ENCODE results near the gene DNAH9. TPM values are rescaled to one million over a fixed set of nuclear protein-coding genes. Genes with fewer than 3 reads are reported as not detected.

The DNAH9 gene
- total and polyA plus RNA-seq, 2 of the 8 experiments (the other 6 are each of a cell fraction or from before 2014, with no cell fraction given) = 0.21 to 0.86 TPM

DNA sequence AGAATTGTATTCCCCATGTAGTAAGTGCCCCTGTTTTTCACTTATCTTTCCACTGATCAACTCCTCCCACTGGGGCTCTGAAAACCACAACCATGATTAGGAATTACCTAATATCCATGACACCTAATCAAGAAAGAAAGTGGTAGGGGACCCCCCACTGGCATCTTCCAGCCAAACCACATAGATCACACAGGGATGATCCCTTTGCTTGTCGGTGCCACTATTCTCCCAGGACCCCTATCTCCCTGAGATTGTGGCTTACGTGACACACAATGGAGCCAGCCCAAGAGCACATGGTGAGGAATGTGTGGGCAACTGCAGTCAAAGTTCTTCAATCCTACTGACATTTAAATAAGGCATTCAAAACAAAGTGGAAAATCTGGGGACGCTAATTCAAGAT lies 17.6 kb upstream of the DNAH9 start:
- Histone ChIP-seq H2BK12ac (ENCODE audit: low read depth, low read length) (no peak overlapping the region), H4K5ac (ENCODE audit: insufficient read length, low read depth, low read length) (no peak overlapping the region), H3K23me2 (ENCODE audit: low read depth, low read length) (no peaks in the 10 kb centered on the region), H2AFZ (ENCODE audit: low read length) (no peak overlapping the region), H2BK5ac (ENCODE audit: low read depth, low read length) (no peak overlapping the region), H3K9ac (replicated peaks in 1 of 4; ENCODE audit: extremely low read depth in 1 of 4, low read depth in 3 of 4, low read length in 3 of 4) (no peak overlapping the region), H2BK20ac (ENCODE audit: low read length) (no peak overlapping the region), H3K4me1 (replicated peaks in 1 of 4; ENCODE audit: control insufficient read depth in 3 of 4, insufficient read depth in 4 of 4, low read length in 3 of 4) (no peaks in the 10 kb centered on the region), H3K79me1 (ENCODE audit: low read depth, low read length) (no peaks in the 10 kb centered on the region), H2BK120ac (replicated peaks; ENCODE audit: low read depth, low read length) (no peak overlapping the region), H4K8ac (ENCODE audit: extremely low read depth, insufficient read depth, low read length) (no peak overlapping the region), H3K27ac (ENCODE audit: low read depth, low read length) (no peak overlapping the region), H3K27me3 (replicated peaks in 1 of 4; ENCODE audit: control insufficient read depth in 3 of 4, extremely low read depth in 1 of 4, insufficient read depth in 3 of 4, low read length in 3 of 4) (no peaks in the 10 kb centered on the region), H3K79me2 (ENCODE audit: control insufficient read depth in 1 of 2, insufficient read depth in 2 of 2, low read length in 2 of 2) (no peaks in the 10 kb centered on the region), H4K20me1 (replicated peaks in 1 of 2; ENCODE audit: control insufficient read depth in 1 of 2, insufficient read depth in 2 of 2, low read length in 2 of 2) (no peaks in the 10 kb centered on the region), H3K9me3 (ENCODE audit: insufficient read depth in 2 of 2, low read depth in 1 of 2, low read length in 1 of 2) (no peaks in the 10 kb centered on the region), H3K56ac (replicated peaks; ENCODE audit: insufficient read length, low read depth, low read length) (no peak overlapping the region), H3K23ac (ENCODE audit: insufficient read length) (no peak overlapping the region), H3K4me3 (ENCODE audit: extremely low read depth in 1 of 4, insufficient read depth in 2 of 4, low read depth in 3 of 4, low read length in 4 of 4) (no peak overlapping the region), H3K4ac (replicated peaks; ENCODE audit: insufficient read length, low read depth, low read length) (no peak overlapping the region), H3K4me2 (ENCODE audit: insufficient read depth in 1 of 2, low read depth in 2 of 2, low read length in 2 of 2) (no peak overlapping the region), H2AK5ac (ENCODE audit: low read depth, low read length) (no peak overlapping the region), H3K36me3 (ENCODE audit: control insufficient read depth in 2 of 4, insufficient read depth in 4 of 4, low read length in 3 of 4) (no peaks in the 10 kb centered on the region), H3K14ac (ENCODE audit: insufficient read length) (no peak overlapping the region), H2BK15ac (ENCODE audit: low read length) (no peak overlapping the region), H3K18ac (ENCODE audit: extremely low read depth, low read length) (no peak overlapping the region), H4K91ac (replicated peaks; ENCODE audit: insufficient read length, low read length) (no peak overlapping the region)
- no peak for FAIRE-seq
- 90% methylated on average over 3 of the region's 3 CpGs; no CpG with 5 or more reads in 1 of the 2 experiments for WGBS, 2 experiments (ENCODE audit: extremely low coverage in 1 of 2, insufficient coverage in 1 of 2, insufficient read length in 1 of 2, insufficient replicate concordance in 2 of 2, low coverage in 1 of 2, low lambda C conversion rate in 2 of 2, missing lambda C conversion rate in 1 of 2)
- CTCF ChIA-PET (ENCODE audit: partially characterized antibody) = interaction anchor here (1.2 to 5.5 kb wide), 9 partner anchors 12 to 359 kb away, joined by 3 to 23 read pairs (median 4); no protein-coding TSS in a partner anchor
- POLR2A ChIA-PET (ENCODE audit: partially characterized antibody) = no interaction called here
- no peak for DNase-seq (ENCODE audit: low read depth in 1 of 2, low spot score in 2 of 2)
- TF ChIP-seq TEAD4 (IDR thresholded peaks at IDR 0.05; ENCODE audit: low read depth, low read length) (no peak), TBP (IDR thresholded peaks at IDR 0.05; ENCODE audit: low read depth, low read length) (no peak), EP300 (IDR thresholded peaks at IDR 0.05; ENCODE audit: borderline replicate concordance in 1 of 2, low read depth in 2 of 2, low read length in 2 of 2) (no peak), SIN3A (conservative IDR thresholded peaks at IDR 0.05 in 1 of 2, IDR thresholded peaks at IDR 0.05 in 1 of 2; ENCODE audit: low read depth in 1 of 2, low read length in 2 of 2) (no peak), HDAC6 (IDR thresholded peaks at IDR 0.05; ENCODE audit: low read depth, low read length) (no peak), CHD2 (IDR thresholded peaks at IDR 0.05; ENCODE audit: low read length) (no peak), SP4 (IDR thresholded peaks at IDR 0.05; ENCODE audit: low read length) (no peak), GTF2F1 (IDR thresholded peaks at IDR 0.05; ENCODE audit: borderline replicate concordance, low read depth, low read length) (no peak), EGR1 (IDR thresholded peaks at IDR 0.05; ENCODE audit: borderline replicate concordance, low read depth, low read length) (no peak), CREB1 (IDR thresholded peaks at IDR 0.05) (no peak), EZH2 (IDR thresholded peaks at IDR 0.05; ENCODE audit: low read depth, low read length, severe bottlenecking) (no peak)
- TF ChIP-seq, protein P1, sequence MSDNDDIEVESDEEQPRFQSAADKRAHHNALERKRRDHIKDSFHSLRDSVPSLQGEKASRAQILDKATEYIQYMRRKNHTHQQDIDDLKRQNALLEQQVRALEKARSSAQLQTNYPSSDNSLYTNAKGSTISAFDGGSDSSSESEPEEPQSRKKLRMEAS (IDR thresholded peaks at IDR 0.05) = no peak
- TF ChIP-seq, protein P2, sequence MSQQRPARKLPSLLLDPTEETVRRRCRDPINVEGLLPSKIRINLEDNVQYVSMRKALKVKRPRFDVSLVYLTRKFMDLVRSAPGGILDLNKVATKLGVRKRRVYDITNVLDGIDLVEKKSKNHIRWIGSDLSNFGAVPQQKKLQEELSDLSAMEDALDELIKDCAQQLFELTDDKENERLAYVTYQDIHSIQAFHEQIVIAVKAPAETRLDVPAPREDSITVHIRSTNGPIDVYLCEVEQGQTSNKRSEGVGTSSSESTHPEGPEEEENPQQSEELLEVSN (IDR thresholded peaks at IDR 0.05) = no peak
- TF ChIP-seq, protein P3, sequence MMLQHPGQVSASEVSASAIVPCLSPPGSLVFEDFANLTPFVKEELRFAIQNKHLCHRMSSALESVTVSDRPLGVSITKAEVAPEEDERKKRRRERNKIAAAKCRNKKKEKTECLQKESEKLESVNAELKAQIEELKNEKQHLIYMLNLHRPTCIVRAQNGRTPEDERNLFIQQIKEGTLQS (IDR thresholded peaks at IDR 0.05; ENCODE audit: insufficient read depth, low read depth, low read length) = no peak

Measured in H1 (cell line).